H1 (cell line): ENCODE data around the gene ZNF407. TPM values are rescaled to one million over a fixed set of nuclear protein-coding genes. Genes with fewer than 3 reads are reported as not detected.

Experiments used
- CTCF ChIA-PET: fragments of 300-600 bp; sonication (Branson Sonifier 250); formaldehyde crosslinking; loops from one replicate; lab custom pipeline; 2021; ENCODE audit not compliant: partially characterized antibody; lab: Charles Lee
- POLR2A ChIA-PET: fragments of 300-600 bp; sonication (Branson Sonifier 250); formaldehyde crosslinking; loops from one replicate; lab custom pipeline; 2021; ENCODE audit warnings: inconsistent platforms; ENCODE audit not compliant: partially characterized antibody; lab: Charles Lee
- DNase-seq, 2 experiments: peaks; one replicate each; pipeline versions ENCODE4 v3.0.0 to v3.0.0-alpha.2; 2010 to 2022; ENCODE audit warnings: low spot score in 2 of 2, low read depth in 1 of 2, mixed read lengths in 1 of 2
- FAIRE-seq: peaks from 2 replicates; lab custom pipeline; 2011; peaks lifted over from hg19 to GRCh38; lab: Jason Lieb, UNC
- H2AFZ ChIP-seq: 2 replicates; pipeline ENCODE4 v1.8.1; 2012; ENCODE audit warnings: low read length, inconsistent platforms
- H2AK5ac ChIP-seq: 2 replicates; pipeline ENCODE4 v1.6.1; 2013; ENCODE audit warnings: low read depth, low read length
- H2BK120ac ChIP-seq: replicated peaks from 2 replicates; pipeline ENCODE3; 2013; ENCODE audit warnings: low read depth, low read length, inconsistent platforms
- H2BK12ac ChIP-seq: 2 replicates; pipeline ENCODE4 v1.6.1; 2013; ENCODE audit warnings: low read depth, low read length
- H2BK15ac ChIP-seq: 2 replicates; pipeline ENCODE4 v1.6.1; 2013; ENCODE audit warnings: low read length
- H2BK20ac ChIP-seq: 2 replicates; pipeline ENCODE4 v1.6.1; 2013; ENCODE audit warnings: low read length
- H2BK5ac ChIP-seq: 2 replicates; pipeline ENCODE4 v1.6.1; 2013; ENCODE audit warnings: low read depth, low read length
- H3K14ac ChIP-seq: 2 replicates; pipeline ENCODE4 v1.6.1; 2013; ENCODE audit warnings: inconsistent platforms; ENCODE audit not compliant: insufficient read length
- H3K18ac ChIP-seq: 2 replicates; pipeline ENCODE4 v1.6.1; 2013; ENCODE audit warnings: low read length; ENCODE audit errors: extremely low read depth
- H3K23ac ChIP-seq: 2 replicates; pipeline ENCODE4 v1.6.1; 2013; ENCODE audit warnings: inconsistent platforms; ENCODE audit not compliant: insufficient read length
- H3K23me2 ChIP-seq: 2 replicates; pipeline ENCODE4 v1.6.1; 2013; ENCODE audit warnings: low read depth, low read length
- H3K27ac ChIP-seq: 2 replicates; pipeline ENCODE4 v1.6.1; 2011; ENCODE audit warnings: low read depth, low read length, inconsistent platforms
- H3K27me3 ChIP-seq, 4 experiments: replicated peaks in 1 of 4; 1 replicate in 1 of 4; 2 replicates in 3 of 4; pipeline versions ENCODE4 v1.6.1 to v1.8.1; 2011 to 2013; ENCODE audit warnings: low read length in 3 of 4, mild to moderate bottlenecking in 3 of 4, inconsistent platforms in 2 of 4, mixed read lengths in 2 of 4, moderate library complexity in 1 of 4; ENCODE audit not compliant: control insufficient read depth in 3 of 4, insufficient read depth in 3 of 4; ENCODE audit errors: extremely low read depth in 1 of 4
- H3K36me3 ChIP-seq, 4 experiments: 2 replicates each; pipeline versions ENCODE4 v1.6.1 to v1.8.1; 2011 to 2013; ENCODE audit warnings: mild to moderate bottlenecking in 4 of 4, low read length in 3 of 4, moderate library complexity in 2 of 4, control low read depth in 1 of 4, inconsistent platforms in 1 of 4; ENCODE audit not compliant: insufficient read depth in 4 of 4, control insufficient read depth in 2 of 4
- H3K4ac ChIP-seq: replicated peaks from 2 replicates; pipeline ENCODE3; 2013; ENCODE audit warnings: low read length, low read depth, mixed read lengths, inconsistent platforms; ENCODE audit not compliant: insufficient read length
- H3K4me1 ChIP-seq, 4 experiments: replicated peaks in 1 of 4; 1 replicate in 1 of 4; 2 replicates in 3 of 4; pipeline versions ENCODE4 v1.6.1 to v1.8.1; 2011 to 2013; ENCODE audit warnings: low read length in 3 of 4, inconsistent platforms in 2 of 4, mixed read lengths in 1 of 4; ENCODE audit not compliant: insufficient read depth in 4 of 4, control insufficient read depth in 3 of 4
- H3K4me2 ChIP-seq, 2 experiments: 2 replicates each; pipeline versions ENCODE4 v1.6.1 to v1.8.1; 2011 to 2013; ENCODE audit warnings: low read depth in 2 of 2, low read length in 2 of 2, control low read depth in 1 of 2, inconsistent platforms in 1 of 2, mild to moderate bottlenecking in 1 of 2; ENCODE audit not compliant: insufficient read depth in 1 of 2
- H3K4me3 ChIP-seq, 4 experiments: fragments of 200-600, 300-600 bp in 1 of 4; sonication (generic), shearing (Covaris generic), sonication (Bioruptor Twin) in 1 of 4; 2 replicates each; pipeline versions ENCODE4 v1.5.1 to v1.8.1; 2011 to 2016; ENCODE audit warnings: low read length in 4 of 4, low read depth in 3 of 4, control low read depth in 2 of 4, inconsistent platforms in 2 of 4, mild to moderate bottlenecking in 2 of 4, mixed read lengths in 1 of 4, moderate library complexity in 1 of 4; ENCODE audit not compliant: insufficient read depth in 2 of 4; ENCODE audit errors: extremely low read depth in 1 of 4
- H3K56ac ChIP-seq: replicated peaks from 2 replicates; pipeline ENCODE3; 2013; ENCODE audit warnings: low read depth, mild to moderate bottlenecking, mixed read lengths, low read length, inconsistent platforms; ENCODE audit not compliant: insufficient read length
- H3K79me1 ChIP-seq: 2 replicates; pipeline ENCODE4 v1.6.1; 2013; ENCODE audit warnings: low read depth, low read length, control low read depth
- H3K79me2 ChIP-seq, 2 experiments: 2 replicates each; pipeline versions ENCODE4 v1.6.1 to v1.8.1; 2012 to 2013; ENCODE audit warnings: low read length in 2 of 2, mild to moderate bottlenecking in 2 of 2, inconsistent platforms in 1 of 2; ENCODE audit not compliant: insufficient read depth in 2 of 2, control insufficient read depth in 1 of 2
- H3K9ac ChIP-seq, 4 experiments: replicated peaks in 1 of 4; 1 replicate in 1 of 4; 2 replicates in 3 of 4; pipeline versions ENCODE4 v1.6.1 to v1.8.1; 2011 to 2013; ENCODE audit warnings: low read depth in 3 of 4, low read length in 3 of 4, control low read depth in 2 of 4, mild to moderate bottlenecking in 2 of 4, moderate library complexity in 2 of 4, inconsistent platforms in 1 of 4; ENCODE audit errors: extremely low read depth in 1 of 4
- H3K9me3 ChIP-seq, 2 experiments: 2 replicates each; pipeline versions ENCODE4 v1.6.1 to v1.8.1; 2012 to 2013; ENCODE audit warnings: mild to moderate bottlenecking in 2 of 2, moderate library complexity in 2 of 2, control low read depth in 1 of 2, inconsistent platforms in 1 of 2, low read depth in 1 of 2, low read length in 1 of 2, mixed read lengths in 1 of 2; ENCODE audit not compliant: insufficient read depth in 2 of 2
- H4K20me1 ChIP-seq, 2 experiments: replicated peaks in 1 of 2; 2 replicates each; pipeline versions ENCODE3 to v1.8.1; 2011 to 2013; ENCODE audit warnings: inconsistent platforms in 2 of 2, low read length in 2 of 2, mild to moderate bottlenecking in 1 of 2; ENCODE audit not compliant: insufficient read depth in 2 of 2, control insufficient read depth in 1 of 2
- H4K5ac ChIP-seq: 2 replicates; pipeline ENCODE4 v1.6.1; 2013; ENCODE audit warnings: low read length, low read depth, mixed read lengths, inconsistent platforms; ENCODE audit not compliant: insufficient read length
- H4K8ac ChIP-seq: 2 replicates; pipeline ENCODE4 v1.8.0; 2013; ENCODE audit warnings: mild to moderate bottlenecking, moderate library complexity, low read length, inconsistent platforms; ENCODE audit not compliant: insufficient read depth; ENCODE audit errors: extremely low read depth
- H4K91ac ChIP-seq: replicated peaks from 2 replicates; pipeline ENCODE3; 2013; ENCODE audit warnings: low read length, mixed read lengths, inconsistent platforms; ENCODE audit not compliant: insufficient read length
- CHD1 ChIP-seq: IDR thresholded peaks from 2 replicates; pipeline ENCODE4 v1.6.1; 2012; ENCODE audit warnings: low read depth, low read length, improper control_type of control experiment
- RXRA ChIP-seq: IDR thresholded peaks from 2 replicates; pipeline ENCODE4 v1.6.1; 2011; ENCODE audit warnings: low read depth, mild to moderate bottlenecking, low read length, moderate library complexity; ENCODE audit not compliant: insufficient read depth
- TCF12 ChIP-seq: IDR thresholded peaks from 2 replicates; pipeline ENCODE4 v1.6.1; 2011; ENCODE audit warnings: low read depth, mild to moderate bottlenecking, low read length
- WGBS, 2 experiments: shearing (Covaris generic) in 1 of 2; methylation state at CpG; one replicate each; pipeline versions ENCODE4 v1.1.6 to v1.1.7; 2013 to 2015; ENCODE audit warnings: low lambda C conversion rate in 2 of 2, mixed read lengths in 2 of 2, inconsistent platforms in 1 of 2, low coverage in 1 of 2, missing lambda C conversion rate in 1 of 2; ENCODE audit not compliant: insufficient replicate concordance in 2 of 2, insufficient coverage in 1 of 2, insufficient read length in 1 of 2; ENCODE audit errors: extremely low coverage in 1 of 2, missing lambda C conversion rate in 1 of 2; 5-methylcytosine and 5-hydroxymethylcytosine counted together
- polyA plus RNA-seq, 7 experiments: library from polyadenylated mRNA; depleted of rRNA in 3 of 7; stranded (reverse) in 5 of 7; unstranded in 2 of 7; fragments of >200 nt in 5 of 7; fragments of 200-250 nt in 2 of 7; gene quantifications; 1 replicate in 5 of 7; 2 replicates in 1 of 7; 4 replicates in 1 of 7; pipeline versions ENCODE4 v1.2.1 to v1.2.3, GENCODE V29; 2011 to 2013; ENCODE audit warnings: missing spikeins in 2 of 7, mixed read lengths in 2 of 7
- total RNA-seq: library from RNA; stranded (reverse); fragmentation: NEBNext Ultra II Directional; extraction: Animal tissue kit (Norgen Biotek cat#: 25700); gene quantifications from 2 replicates; pipeline ENCODE4 v1.2.1, GENCODE V29; 2021

The ZNF407 gene
- total and polyA plus RNA-seq, 2 of the 8 experiments (the other 6 are each of a cell fraction or from before 2014, with no cell fraction given) = 1.5 to 6.8 TPM

DNA sequence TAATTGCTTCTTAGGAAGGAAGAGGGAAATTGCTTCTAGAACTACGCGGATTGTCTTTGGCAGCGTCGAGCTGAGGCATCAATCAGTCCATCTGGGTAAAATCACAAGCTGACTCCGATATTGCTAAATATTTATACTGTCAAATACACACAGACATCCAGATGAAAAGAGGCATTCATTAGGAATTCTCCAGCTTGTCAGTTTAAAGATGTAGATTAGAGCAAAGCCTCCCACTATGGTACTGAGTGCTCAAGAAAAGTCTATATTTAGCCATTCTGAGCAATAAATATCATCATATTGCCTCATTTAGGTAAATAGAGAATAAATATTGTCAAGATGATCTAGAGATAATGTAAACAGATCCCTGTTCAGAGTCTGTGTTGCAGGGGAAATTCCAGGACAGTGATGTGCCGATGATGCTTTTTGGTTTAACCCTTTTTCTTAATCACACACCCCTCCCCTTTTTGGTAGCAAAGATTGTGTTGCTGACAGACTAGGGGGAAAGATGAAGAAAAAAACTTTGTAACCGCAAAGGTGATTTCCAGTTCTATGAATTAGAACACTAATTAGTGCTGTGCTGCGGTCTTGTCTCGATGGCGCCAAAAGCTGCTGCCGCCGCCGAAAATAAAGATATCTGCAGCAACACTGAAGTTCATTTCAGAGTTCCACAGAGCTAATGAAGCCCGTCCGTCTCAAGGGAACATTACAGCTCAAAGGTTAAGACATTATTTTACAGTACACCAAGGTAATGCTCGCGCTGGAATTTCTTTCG is 439.4 kb downstream of the ZNF407 start:
- H3K14ac ChIP-seq = no peak overlapping the region
- DNase-seq = no peak
- POLR2A ChIA-PET = no interaction called here
- no peak overlapping the region for H4K8ac ChIP-seq
- H3K18ac ChIP-seq = no peak overlapping the region
- WGBS, 2 experiments = 97% methylated on average over 18 of the region's 18 CpGs; no CpG with 5 or more reads in 1 of the 2 experiments
- no peak overlapping the region for H2AK5ac ChIP-seq
- no peak overlapping the region for H3K4ac ChIP-seq
- H3K4me3 ChIP-seq = no peak overlapping the region
- no peak overlapping the region for H2BK20ac ChIP-seq
- H4K20me1 ChIP-seq = no peaks in the 10 kb centered on the region
- H2BK120ac ChIP-seq = no peak overlapping the region
- H3K4me2 ChIP-seq = no peak overlapping the region
- FAIRE-seq = no peak
- no peak overlapping the region for H2BK12ac ChIP-seq
- H3K27me3 ChIP-seq = no peaks in the 10 kb centered on the region
- no peaks in the 10 kb centered on the region for H3K36me3 ChIP-seq
- no peak overlapping the region for H2BK5ac ChIP-seq
- no peak for TF ChIP-seq CHD1
- no peak for TF ChIP-seq RXRA
- TF ChIP-seq TCF12 = no peak
- TF ChIP-seq, all 59 proteins: peak for 0
- Histone ChIP-seq H4K91ac (no peak overlapping the region), H3K56ac (no peak overlapping the region), H3K23me2 (no peaks in the 10 kb centered on the region), H3K79me1 (no peaks in the 10 kb centered on the region), H3K79me2 (no peaks in the 10 kb centered on the region), H3K9me3 (no peaks in the 10 kb centered on the region), H2AFZ (no peak overlapping the region), H3K23ac (no peak overlapping the region), H4K5ac (no peak overlapping the region), H3K4me1 (peaks cover 0 to 9% (median 0%) of the 10 kb centered on the region in 4 experiments; a peak in 1 of 7 replicates), H2BK15ac (no peak overlapping the region), H3K9ac (no peak overlapping the region), H3K27ac (no peak overlapping the region)
- CTCF ChIA-PET = interaction anchor here (0.9 to 1.4 kb wide), 2 partner anchors 15 to 55 kb away, joined by 3 to 5 read pairs; no protein-coding TSS in a partner anchor
